Measurements from ENCODE around the gene CCL25. TPM values are rescaled to one million over a fixed set of nuclear protein-coding genes. Genes with fewer than 3 reads are reported as not detected.
A peak's percentile ranks its signal among the peaks of the same experiment; 100 is the strongest.
"Not testable (repeated sequence)": the region's sequence is repeated elsewhere in the genome, so short reads cannot be mapped to it uniquely, and the experiment has no call there.

Gene CCL25
- total RNA-seq, 1 donor: not detected

- H3K4me3 ChIP-seq (ENCODE audit: insufficient read depth, low read length): no peak overlapping the region
- no peaks in the 10 kb centered on the region for H3K27me3 ChIP-seq (ENCODE audit: insufficient read depth, low read length)
- no peaks in the 10 kb centered on the region for H4K20me1 ChIP-seq (ENCODE audit: insufficient read depth, low read length)
- H3K79me2 ChIP-seq (ENCODE audit: insufficient read depth, low read length): no peaks in the 10 kb centered on the region
- no peaks in the 10 kb centered on the region for H3K9me3 ChIP-seq (ENCODE audit: low read depth, low read length)
- peak overlapping the region; percentile 76 for H2AFZ ChIP-seq (ENCODE audit: low read length)
- H3K36me3 ChIP-seq (ENCODE audit: insufficient read depth, low read length): no peaks in the 10 kb centered on the region
- TF ChIP-seq CTCF (IDR thresholded peaks at IDR 0.05; ENCODE audit: extremely low read depth, low read depth, low read length): no peak
- peak; percentile 85 for DNase-seq (ENCODE audit: insufficient read length, low spot score, missing footprints)
- no peak overlapping the region for H3K4me2 ChIP-seq (ENCODE audit: insufficient read depth, low read length)
- H3K27ac ChIP-seq (ENCODE audit: low read depth, low read length): no peak overlapping the region
- H3K4me1 ChIP-seq (ENCODE audit: insufficient read depth, low read length): peaks cover 6% of the 10 kb centered on the region
Measured at GRCh38 chr19:8028951-8029491, 23.5 kb upstream of the CCL25 start.

GRCh38 chr19:8030960-8031359, 21.6 kb upstream of the CCL25 start:
- Histone ChIP-seq H3K9me3 (ENCODE audit: low read depth, low read length) (no peaks in the 10 kb centered on the region), H2AFZ (ENCODE audit: low read length) (no peak overlapping the region), H3K79me2 (ENCODE audit: insufficient read depth, low read length) (no peaks in the 10 kb centered on the region), H3K4me1 (ENCODE audit: insufficient read depth, low read length) (peaks cover 6% of the 10 kb centered on the region), H3K27ac (ENCODE audit: low read depth, low read length) (no peak overlapping the region), H3K4me3 (ENCODE audit: insufficient read depth, low read length) (no peak overlapping the region), H4K20me1 (ENCODE audit: insufficient read depth, low read length) (no peaks in the 10 kb centered on the region), H3K36me3 (ENCODE audit: insufficient read depth, low read length) (no peaks in the 10 kb centered on the region), H3K27me3 (ENCODE audit: insufficient read depth, low read length) (no peaks in the 10 kb centered on the region), H3K4me2 (ENCODE audit: insufficient read depth, low read length) (no peak overlapping the region)
- peak; percentile 86 for DNase-seq (ENCODE audit: insufficient read length, low spot score, missing footprints)
- no peak for TF ChIP-seq CTCF (IDR thresholded peaks at IDR 0.05; ENCODE audit: extremely low read depth, low read depth, low read length)

GRCh38 chr19:8033287-8034177, 19.0 kb upstream of the CCL25 start:
- not testable (repeated sequence) for H3K27me3 ChIP-seq (ENCODE audit: insufficient read depth, low read length); H3K79me2 ChIP-seq (ENCODE audit: insufficient read depth, low read length); H3K36me3 ChIP-seq (ENCODE audit: insufficient read depth, low read length); H3K4me3 ChIP-seq (ENCODE audit: insufficient read depth, low read length); H2AFZ ChIP-seq (ENCODE audit: low read length); DNase-seq (ENCODE audit: insufficient read length, low spot score, missing footprints); H3K4me2 ChIP-seq (ENCODE audit: insufficient read depth, low read length); H4K20me1 ChIP-seq (ENCODE audit: insufficient read depth, low read length); H3K9me3 ChIP-seq (ENCODE audit: low read depth, low read length); H3K27ac ChIP-seq (ENCODE audit: low read depth, low read length); H3K4me1 ChIP-seq (ENCODE audit: insufficient read depth, low read length)

GRCh38 chr19:8034178-8034525, 18.4 kb upstream of the CCL25 start:
- Histone ChIP-seq H3K27me3 (ENCODE audit: insufficient read depth, low read length) (peaks cover 3% of the 10 kb centered on the region), H3K4me3 (ENCODE audit: insufficient read depth, low read length) (no peak overlapping the region), H3K36me3 (ENCODE audit: insufficient read depth, low read length) (no peaks in the 10 kb centered on the region), H3K4me2 (ENCODE audit: insufficient read depth, low read length) (no peak overlapping the region), H3K79me2 (ENCODE audit: insufficient read depth, low read length) (no peaks in the 10 kb centered on the region), H3K4me1 (ENCODE audit: insufficient read depth, low read length) (peaks cover 1% of the 10 kb centered on the region), H4K20me1 (ENCODE audit: insufficient read depth, low read length) (no peaks in the 10 kb centered on the region), H3K27ac (ENCODE audit: low read depth, low read length) (no peak overlapping the region), H2AFZ (ENCODE audit: low read length) (no peak overlapping the region), H3K9me3 (ENCODE audit: low read depth, low read length) (no peaks in the 10 kb centered on the region)
- DNase-seq (ENCODE audit: insufficient read length, low spot score, missing footprints): no peak
- no peak for TF ChIP-seq CTCF (IDR thresholded peaks at IDR 0.05; ENCODE audit: extremely low read depth, low read depth, low read length)

Data from osteoblast (primary cell).